Measurements from ENCODE around the gene AKT3.

DNA sequence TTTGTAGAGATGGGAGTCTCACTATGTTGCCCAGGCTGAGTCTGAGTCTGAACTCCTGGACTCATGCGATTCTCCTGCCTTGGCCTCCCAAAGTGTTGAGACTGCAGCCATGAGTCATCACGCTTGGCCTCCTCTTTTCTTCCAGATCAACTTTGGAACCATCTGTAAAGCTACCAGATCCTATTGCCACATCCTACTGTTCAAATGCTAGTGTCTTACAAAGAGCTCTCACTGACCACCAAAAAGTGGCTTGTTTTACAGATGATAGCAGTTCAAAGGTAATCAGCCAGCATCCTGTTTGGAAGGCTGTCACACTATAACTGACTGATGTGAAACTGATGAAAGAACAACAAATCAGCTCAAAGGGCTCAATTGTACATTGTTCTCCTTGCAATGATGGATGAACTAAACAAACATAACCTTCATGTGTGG lies 221.6 kb downstream of the AKT3 start:
- TF ChIP-seq POLR2A (IDR thresholded peaks at IDR 0.05) (no peak), POLR2AphosphoS5 (IDR thresholded peaks at IDR 0.05) (no peak)

Measured in sigmoid colon (tissue), 4 donors.